Measurements from ENCODE around the gene USP31.

DNA sequence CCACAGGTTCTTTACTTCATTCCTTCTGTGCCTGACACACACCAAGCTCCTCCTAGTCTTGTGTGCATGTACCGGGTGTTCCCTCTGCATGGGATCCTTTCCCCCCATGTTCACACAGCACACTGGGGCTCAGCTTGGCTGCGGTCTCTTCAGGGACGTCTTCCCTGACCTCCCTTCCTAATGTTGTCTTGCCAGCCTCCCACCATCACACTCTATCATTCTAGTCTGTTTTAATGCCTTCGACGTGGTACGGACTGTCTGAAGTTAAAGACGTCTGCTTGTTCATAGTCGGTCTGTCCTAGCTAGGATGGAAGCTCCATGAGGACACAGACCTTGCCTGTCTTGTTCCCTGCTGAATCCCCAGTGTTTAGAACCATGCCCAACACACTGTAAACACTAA lies 60.1 kb downstream of the USP31 start:
- TF ChIP-seq, protein P1, sequence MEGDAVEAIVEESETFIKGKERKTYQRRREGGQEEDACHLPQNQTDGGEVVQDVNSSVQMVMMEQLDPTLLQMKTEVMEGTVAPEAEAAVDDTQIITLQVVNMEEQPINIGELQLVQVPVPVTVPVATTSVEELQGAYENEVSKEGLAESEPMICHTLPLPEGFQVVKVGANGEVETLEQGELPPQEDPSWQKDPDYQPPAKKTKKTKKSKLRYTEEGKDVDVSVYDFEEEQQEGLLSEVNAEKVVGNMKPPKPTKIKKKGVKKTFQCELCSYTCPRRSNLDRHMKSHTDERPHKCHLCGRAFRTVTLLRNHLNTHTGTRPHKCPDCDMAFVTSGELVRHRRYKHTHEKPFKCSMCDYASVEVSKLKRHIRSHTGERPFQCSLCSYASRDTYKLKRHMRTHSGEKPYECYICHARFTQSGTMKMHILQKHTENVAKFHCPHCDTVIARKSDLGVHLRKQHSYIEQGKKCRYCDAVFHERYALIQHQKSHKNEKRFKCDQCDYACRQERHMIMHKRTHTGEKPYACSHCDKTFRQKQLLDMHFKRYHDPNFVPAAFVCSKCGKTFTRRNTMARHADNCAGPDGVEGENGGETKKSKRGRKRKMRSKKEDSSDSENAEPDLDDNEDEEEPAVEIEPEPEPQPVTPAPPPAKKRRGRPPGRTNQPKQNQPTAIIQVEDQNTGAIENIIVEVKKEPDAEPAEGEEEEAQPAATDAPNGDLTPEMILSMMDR (IDR thresholded peaks at IDR 0.05) = no peak
- TF ChIP-seq POLR2A (IDR thresholded peaks at IDR 0.05) = no peak
